HEK293 (cell line): ENCODE measurements around the gene ABHD17C.

Source experiments
- TSHZ1 ChIP-seq: fragments of 450-650 bp; formaldehyde crosslinking; IDR thresholded peaks from 2 replicates; pipeline ENCODE4 v1.5.1; 2016; ENCODE audit warnings: missing biosample characterization, missing genetic modification characterization, borderline replicate concordance
- ZBTB7A ChIP-seq: fragments of 450-650 bp; formaldehyde crosslinking; IDR thresholded peaks from 2 replicates; pipeline ENCODE4 v1.5.1; 2016; ENCODE audit warnings: low read depth, missing biosample characterization, missing genetic modification characterization
- ZFP37 ChIP-seq: fragments of 450-650 bp; formaldehyde crosslinking; IDR thresholded peaks from 2 replicates; pipeline ENCODE4 v1.5.1; 2016; ENCODE audit warnings: missing biosample characterization, missing genetic modification characterization
- ZNF274 ChIP-seq, 2 experiments: fragments of 200-500 bp in 1 of 2; fragments of 450-650 bp in 1 of 2; sonication (Bioruptor generic) in 1 of 2; formaldehyde crosslinking in 1 of 2; IDR thresholded peaks; 2 replicates each; pipeline versions ENCODE4 v1.5.1 to v1.6.1; 2014 to 2016; ENCODE audit warnings: borderline replicate concordance in 1 of 2, inconsistent platforms in 1 of 2, low read length in 1 of 2, missing biosample characterization in 1 of 2, missing genetic modification characterization in 1 of 2
- ZNF324 ChIP-seq: fragments of 450-650 bp; formaldehyde crosslinking; IDR thresholded peaks from 2 replicates; pipeline ENCODE4 v1.5.1; 2016; ENCODE audit warnings: missing biosample characterization, missing genetic modification characterization
- ZNF416 ChIP-seq: fragments of 450-650 bp; formaldehyde crosslinking; IDR thresholded peaks from 2 replicates; pipeline ENCODE4 v1.5.1; 2016; ENCODE audit warnings: missing biosample characterization, missing genetic modification characterization
- ZNF555 ChIP-seq: fragments of 450-650 bp; formaldehyde crosslinking; conservative IDR thresholded peaks from 2 replicates; pipeline ENCODE4 v1.5.1; 2017; ENCODE audit warnings: missing biosample characterization, mild to moderate bottlenecking, missing genetic modification characterization, inconsistent platforms
- ZNF571 ChIP-seq: fragments of 450-650 bp; formaldehyde crosslinking; IDR thresholded peaks from 2 replicates; pipeline ENCODE4 v1.5.0; 2017; ENCODE audit warnings: missing biosample characterization, missing genetic modification characterization
- ZNF792 ChIP-seq: fragments of 450-650 bp; formaldehyde crosslinking; IDR thresholded peaks from 2 replicates; pipeline ENCODE4 v1.5.1; 2016; ENCODE audit warnings: missing biosample characterization, missing genetic modification characterization
- TF ChIP-seq, protein P1 (sequence below): fragments of 450-650 bp; formaldehyde crosslinking; IDR thresholded peaks from 2 replicates; pipeline ENCODE4 v1.5.1; 2016; ENCODE audit warnings: missing biosample characterization, missing genetic modification characterization
- TF ChIP-seq, protein P2 (sequence below): fragments of 450-650 bp; formaldehyde crosslinking; IDR thresholded peaks from 2 replicates; pipeline ENCODE4 v1.5.1; 2016; ENCODE audit warnings: missing biosample characterization, missing genetic modification characterization

DNA sequence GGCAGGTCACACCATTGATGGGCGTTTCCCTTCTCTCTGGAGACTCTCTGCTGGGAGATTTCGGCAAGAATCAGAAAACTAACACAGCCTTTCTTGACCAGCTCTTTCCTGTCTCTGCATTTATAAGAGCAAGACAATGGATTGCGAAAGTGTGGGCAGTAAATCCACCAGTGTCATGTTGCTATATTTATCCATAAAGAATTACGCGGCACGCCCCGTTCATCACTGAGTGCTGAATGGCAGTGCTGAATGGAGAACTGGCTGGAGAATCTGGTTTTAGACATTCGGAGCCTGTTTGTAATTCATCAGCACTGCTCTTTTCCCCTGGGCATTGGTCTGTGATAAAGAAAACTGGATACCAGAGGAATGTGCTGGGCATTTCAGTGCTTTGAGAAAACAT, 82.0 kb downstream of the ABHD17C start:
- TF ChIP-seq, protein P1, sequence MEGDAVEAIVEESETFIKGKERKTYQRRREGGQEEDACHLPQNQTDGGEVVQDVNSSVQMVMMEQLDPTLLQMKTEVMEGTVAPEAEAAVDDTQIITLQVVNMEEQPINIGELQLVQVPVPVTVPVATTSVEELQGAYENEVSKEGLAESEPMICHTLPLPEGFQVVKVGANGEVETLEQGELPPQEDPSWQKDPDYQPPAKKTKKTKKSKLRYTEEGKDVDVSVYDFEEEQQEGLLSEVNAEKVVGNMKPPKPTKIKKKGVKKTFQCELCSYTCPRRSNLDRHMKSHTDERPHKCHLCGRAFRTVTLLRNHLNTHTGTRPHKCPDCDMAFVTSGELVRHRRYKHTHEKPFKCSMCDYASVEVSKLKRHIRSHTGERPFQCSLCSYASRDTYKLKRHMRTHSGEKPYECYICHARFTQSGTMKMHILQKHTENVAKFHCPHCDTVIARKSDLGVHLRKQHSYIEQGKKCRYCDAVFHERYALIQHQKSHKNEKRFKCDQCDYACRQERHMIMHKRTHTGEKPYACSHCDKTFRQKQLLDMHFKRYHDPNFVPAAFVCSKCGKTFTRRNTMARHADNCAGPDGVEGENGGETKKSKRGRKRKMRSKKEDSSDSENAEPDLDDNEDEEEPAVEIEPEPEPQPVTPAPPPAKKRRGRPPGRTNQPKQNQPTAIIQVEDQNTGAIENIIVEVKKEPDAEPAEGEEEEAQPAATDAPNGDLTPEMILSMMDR, result no peak
- TF ChIP-seq ZNF416 (tag by site-specific recombination) (no peak), TSHZ1 (tag by site-specific recombination) (no peak), ZNF555 (tag by site-specific recombination) (no peak), ZNF324 (no peak), ZNF571 (tag by site-specific recombination) (no peak), ZFP37 (no peak), ZBTB7A (tag by site-specific recombination) (no peak), ZNF792 (tag by site-specific recombination) (no peak), ZNF274 (IDR thresholded peaks at IDR 0.05; ENCODE audit: low read length) (no peak), ZNF274 (tag by site-specific recombination; IDR thresholded peaks at IDR 0.05; ENCODE audit: borderline replicate concordance) (no peak)
- TF ChIP-seq, protein P2, sequence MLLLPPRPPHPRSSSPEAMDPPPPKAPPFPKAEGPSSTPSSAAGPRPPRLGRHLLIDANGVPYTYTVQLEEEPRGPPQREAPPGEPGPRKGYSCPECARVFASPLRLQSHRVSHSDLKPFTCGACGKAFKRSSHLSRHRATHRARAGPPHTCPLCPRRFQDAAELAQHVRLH (tag by site-specific recombination), result no peak
